Psoas muscle (tissue), 8 donors: Measurements from ENCODE around the gene DISC1. TPM values are rescaled to one million over a fixed set of nuclear protein-coding genes. Genes with fewer than 3 reads are reported as not detected.
A peak's percentile ranks its signal among the peaks of the same experiment; 100 is the strongest.
"Not testable (repeated sequence)": the region's sequence is repeated elsewhere in the genome, so short reads cannot be mapped to it uniquely, and the experiment has no call there.

Experiments
- ATAC-seq, 4 donors: fragments of 200-7000 bp; cut with Tn5 transposase; one replicate each; pipeline ENCODE4 v1.9.1; 2020; ENCODE audit warnings: moderate library complexity in 3 of 4, mild to moderate bottlenecking in 2 of 4
- DNase-seq, 2 donors: peaks; one replicate each; pipeline ENCODE4 v3.0.0-alpha.2; 2020
- H3K27ac ChIP-seq: fragments of 200-600 bp; one replicate; pipeline ENCODE4 v1.8.0; 2022
- H3K27me3 ChIP-seq, 3 donors: fragments of 200-600 bp in 1 of 3; one replicate each; pipeline versions ENCODE4 v1.6.1 to v1.8.0; 2013 to 2022; ENCODE audit warnings: low read length in 2 of 3, mild to moderate bottlenecking in 2 of 3, moderate library complexity in 1 of 3; ENCODE audit not compliant: insufficient read depth in 3 of 3
- H3K36me3 ChIP-seq, 2 donors: fragments of 200-600 bp in 1 of 2; one replicate each; pipeline versions ENCODE4 v1.6.1 to v1.8.0; 2013 to 2022; ENCODE audit warnings: low read depth in 1 of 2, mild to moderate bottlenecking in 1 of 2, moderate library complexity in 1 of 2; ENCODE audit not compliant: insufficient read depth in 1 of 2
- H3K4me1 ChIP-seq: fragments of 200-600 bp; one replicate; pipeline ENCODE4 v1.8.0; 2022
- H3K4me3 ChIP-seq: fragments of 200-600 bp; one replicate; pipeline ENCODE4 v1.8.0; 2022; ENCODE audit warnings: mild to moderate bottlenecking
- H3K9me3 ChIP-seq: fragments of 200-600 bp; one replicate; pipeline ENCODE4 v1.8.0; 2022
- CTCF ChIP-seq: fragments of 200-600 bp; IDR thresholded peaks from one replicate; pipeline ENCODE4 v1.8.0; 2022; ENCODE audit warnings: antibody characterized with exemption
- WGBS, 3 donors: extraction: QIAGEN DNeasy Blood & Tissue Kit; methylation state at CpG; one replicate each; pipeline versions ENCODE4 v1.1.6 to v1.1.7; 2013; 5-methylcytosine and 5-hydroxymethylcytosine counted together
- intact Hi-C, 2 donors: fragments of 100-400 bp; cut with DNase I; formaldehyde crosslinking; loops; one replicate each; pipeline versions ENCODE4 v1.11.0 to v1.14.2; 2022
- polyA plus RNA-seq, 3 donors: library from polyadenylated mRNA; stranded (reverse); fragments of 200-250 nt; gene quantifications; one replicate each; pipeline ENCODE4 v1.2.3, GENCODE V29; 2013
- total RNA-seq, 4 donors: library from RNA; stranded (reverse); fragmentation: NEBNext Ultra II Directional in 2 of 4; extraction: Animal tissue kit (Norgen Biotek cat#: 25700) in 2 of 4; gene quantifications; one replicate each; pipeline versions ENCODE4 v1.2.1 to v1.2.4, GENCODE V29; 2021 to 2023
- donor health status: healthy with polysubstance abuse.
- donor health status: DM: no; HTN: no; CAD: no; lungs with moderate emphysema.
- donor health status: Bipolar disorder and iron deficiency.
- donor health status: healthy.
- donor health status: DM: yes; HTN: yes; CAD: no.
- donor health status: DM: no; HTN: no; CAD: no.
- donor health status: DM: no; HTN: no; CAD: no.
- donor health status: DM: yes; HTN: yes; CAD: no.

DISC1 gene
- total and polyA plus RNA-seq, 7 donors = 0.35 to 2.8 (median 1.6) TPM

GRCh38 chr1:231943084-231943483 lies 316.5 kb downstream of the DISC1 start:
- no peak overlapping the region for H3K27ac ChIP-seq
- peaks cover 0 to 2% (median 0%) of the 10 kb centered on the region in 3 donors for H3K27me3 ChIP-seq
- no peak for ATAC-seq
- no peaks in the 10 kb centered on the region for H3K36me3 ChIP-seq
- TF ChIP-seq CTCF = no peak
- WGBS, 3 donors = 94 to 100% (median 97%) methylated on average over 3 of the region's 3 CpGs
- H3K4me1 ChIP-seq = no peaks in the 10 kb centered on the region
- H3K9me3 ChIP-seq = no peaks in the 10 kb centered on the region
- intact Hi-C loops = no loop called here
- no peak for DNase-seq
- no peak overlapping the region for H3K4me3 ChIP-seq

- H3K9me3 ChIP-seq, intact Hi-C loops, H3K4me3 ChIP-seq, H3K27ac ChIP-seq, ATAC-seq, DNase-seq, H3K27me3 ChIP-seq, H3K4me1 ChIP-seq, H3K36me3 ChIP-seq: not testable (repeated sequence)
- 96 to 98% (median 97%) methylated on average over 5 of the region's 5 CpGs for WGBS, 3 donors
Observed at GRCh38 chr1:231948102-231948501, 321.5 kb downstream of the DISC1 start.

- no peak overlapping the region for H3K27ac ChIP-seq
- no peaks in the 10 kb centered on the region for H3K36me3 ChIP-seq
- whole genome bisulfite sequencing, 3 donors = 37 to 72% (median 42%) methylated on average over 8 of the region's 8 CpGs
- ATAC-seq = peak; percentile 34 to 71 (median 40)
- no peaks in the 10 kb centered on the region for H3K4me1 ChIP-seq
- no peaks in the 10 kb centered on the region for H3K9me3 ChIP-seq
- H3K27me3 ChIP-seq = no peaks in the 10 kb centered on the region
- peak; percentile 44 to 72 for DNase-seq
- intact Hi-C loops = no loop called here
- H3K4me3 ChIP-seq = no peak overlapping the region
- no peak for TF ChIP-seq CTCF
Observed at GRCh38 chr1:231949277-231950091, 322.9 kb downstream of the DISC1 start.

GRCh38 chr1:231950331-231951128 lies 323.9 kb downstream of the DISC1 start:
- Histone ChIP-seq H3K27ac (no peak overlapping the region), H3K27me3 (no peaks in the 10 kb centered on the region), H3K36me3 (no peaks in the 10 kb centered on the region), H3K4me1 (no peaks in the 10 kb centered on the region), H3K9me3 (no peaks in the 10 kb centered on the region), H3K4me3 (no peak overlapping the region)
- 80 to 82% (median 80%) methylated on average over 6 of the region's 6 CpGs for WGBS, 3 donors
- no peak for ATAC-seq
- TF ChIP-seq CTCF = no peak
- no peak for DNase-seq
- intact Hi-C loops = no loop called here

GRCh38 chr1:231951374-231951773 lies 324.8 kb downstream of the DISC1 start:
- H3K27me3 ChIP-seq = no peaks in the 10 kb centered on the region
- no peak overlapping the region for H3K4me3 ChIP-seq
- ATAC-seq (no peak), DNase-seq (no peak)
- H3K27ac ChIP-seq = no peak overlapping the region
- H3K4me1 ChIP-seq = no peaks in the 10 kb centered on the region
- H3K9me3 ChIP-seq = no peaks in the 10 kb centered on the region
- intact Hi-C loops = no loop called here
- no peak for TF ChIP-seq CTCF
- 31 to 62% (median 38%) methylated on average over 3 of the region's 3 CpGs for WGBS, 3 donors
- no peaks in the 10 kb centered on the region for H3K36me3 ChIP-seq
